Mononuclear cell (primary cell): ENCODE data around the gene KHDC1L. TPM values are rescaled to one million over a fixed set of nuclear protein-coding genes. Genes with fewer than 3 reads are reported as not detected.
A peak's percentile ranks its signal among the peaks of the same experiment; 100 is the strongest.
"Not testable (repeated sequence)": the region's sequence is repeated elsewhere in the genome, so short reads cannot be mapped to it uniquely, and the experiment has no call there.

Source experiments
- H3K27me3 ChIP-seq: 2 replicates; pipeline ENCODE4 v1.6.0; 2011; ENCODE audit warnings: low read length, control low read depth; ENCODE audit not compliant: insufficient read depth
- H3K4me1 ChIP-seq: 2 replicates; pipeline ENCODE4 v1.5.1; 2011; ENCODE audit warnings: mild to moderate bottlenecking, low read length, control low read depth; ENCODE audit not compliant: insufficient read depth
- H3K4me3 ChIP-seq: 2 replicates; pipeline ENCODE4 v1.5.1; 2011; ENCODE audit warnings: mild to moderate bottlenecking, low read length, moderate library complexity
- H3K9me3 ChIP-seq: 2 replicates; pipeline ENCODE4 v1.5.1; 2011; ENCODE audit warnings: low read depth, mild to moderate bottlenecking, control low read depth, low read length
- total RNA-seq: library from RNA; depleted of rRNA; stranded (reverse); fragments of >200 nt; gene quantifications from one replicate; pipeline ENCODE4 v1.2.3, GENCODE V29; 2012

The KHDC1L gene
- not detected for total RNA-seq

- Histone ChIP-seq H3K27me3 (no peaks in the 10 kb centered on the region), H3K4me1 (no peaks in the 10 kb centered on the region), H3K4me3 (no peak within 1 kb of the TSS), H3K9me3 (no peaks in the 10 kb centered on the region)
Measured at GRCh38 chr6:73225396-73225795, at the start of gene KHDC1L. TSS of gene KHDC1L (minus strand) at chr6:73225496. CDS start at chr6:73225408, 88 bp downstream.

- H3K27me3 ChIP-seq, H3K4me1 ChIP-seq, H3K4me3 ChIP-seq, H3K9me3 ChIP-seq: not testable (repeated sequence)
Measured at GRCh38 chr6:73269296-73269695, 44.0 kb upstream of the KHDC1L start.

GRCh38 chr6:73268896-73269295 is 43.6 kb upstream of the KHDC1L start:
- not testable (repeated sequence) for H3K4me1 ChIP-seq, H3K4me3 ChIP-seq, H3K27me3 ChIP-seq, H3K9me3 ChIP-seq

- Histone ChIP-seq H3K4me3 (no peak overlapping the region), H3K27me3 (no peaks in the 10 kb centered on the region), H3K4me1 (peaks cover 9% of the 10 kb centered on the region), H3K9me3 (no peaks in the 10 kb centered on the region)
Measured at GRCh38 chr6:73264446-73264845, 39.1 kb upstream of the KHDC1L start.

- H3K27me3 ChIP-seq, result no peaks in the 10 kb centered on the region
- peaks cover 9% of the 10 kb centered on the region for H3K4me1 ChIP-seq
- H3K9me3 ChIP-seq, result no peaks in the 10 kb centered on the region
- peak overlapping the region; percentile 61 for H3K4me3 ChIP-seq
Measured at GRCh38 chr6:73263570-73263909, 38.2 kb upstream of the KHDC1L start.

GRCh38 chr6:73262671-73263569 is 37.6 kb upstream of the KHDC1L start, which contains the start of gene KHDC1:
TSS of gene KHDC1 (minus strand) at chr6:73263196. CDS start at chr6:73242517, 20,679 bp downstream.
- no peaks in the 10 kb centered on the region for H3K9me3 ChIP-seq
- H3K27me3 ChIP-seq, result no peaks in the 10 kb centered on the region
- H3K4me1 ChIP-seq, result peaks cover 9% of the 10 kb centered on the region
- peak within 1 kb of the TSS; percentile 61 for H3K4me3 ChIP-seq

GRCh38 chr6:73258721-73259120 is 33.4 kb upstream of the KHDC1L start:
- H3K4me1 ChIP-seq, result peaks cover 5% of the 10 kb centered on the region
- H3K4me3 ChIP-seq, result no peak overlapping the region
- no peaks in the 10 kb centered on the region for H3K27me3 ChIP-seq
- no peaks in the 10 kb centered on the region for H3K9me3 ChIP-seq

- H3K9me3 ChIP-seq, H3K4me1 ChIP-seq, H3K27me3 ChIP-seq, H3K4me3 ChIP-seq: not testable (repeated sequence)
Measured at GRCh38 chr6:73254323-73254722, 29.0 kb upstream of the KHDC1L start.

- no peaks in the 10 kb centered on the region for H3K9me3 ChIP-seq
- no peaks in the 10 kb centered on the region for H3K4me1 ChIP-seq
- H3K27me3 ChIP-seq, result no peaks in the 10 kb centered on the region
- H3K4me3 ChIP-seq, result no peak overlapping the region
Measured at GRCh38 chr6:73252703-73253102, 27.4 kb upstream of the KHDC1L start.

- Histone ChIP-seq H3K9me3 (no peaks in the 10 kb centered on the region), H3K4me1 (no peaks in the 10 kb centered on the region), H3K27me3 (no peaks in the 10 kb centered on the region)
Measured at GRCh38 chr6:73250016-73250415, 24.7 kb upstream of the KHDC1L start.

GRCh38 chr6:73248192-73248903 is 23.1 kb upstream of the KHDC1L start:
- H3K4me3 ChIP-seq, result no peak overlapping the region
- no peaks in the 10 kb centered on the region for H3K4me1 ChIP-seq
- H3K27me3 ChIP-seq, result no peaks in the 10 kb centered on the region
- no peaks in the 10 kb centered on the region for H3K9me3 ChIP-seq

More at GRCh38 chr6:73250016-73250415, 24.7 kb upstream of the KHDC1L start:
- H3K4me3 ChIP-seq, result no peak overlapping the region

GRCh38 chr6:73242001-73242400 is 16.7 kb upstream of the KHDC1L start:
- no peak overlapping the region for H3K4me3 ChIP-seq
- H3K4me1 ChIP-seq, result no peaks in the 10 kb centered on the region
- H3K27me3 ChIP-seq, result no peaks in the 10 kb centered on the region
- no peaks in the 10 kb centered on the region for H3K9me3 ChIP-seq

GRCh38 chr6:73240730-73241129 is 15.4 kb upstream of the KHDC1L start:
- Histone ChIP-seq H3K4me3 (no peak overlapping the region), H3K9me3 (no peaks in the 10 kb centered on the region)

GRCh38 chr6:73236144-73236750 is 11.0 kb upstream of the KHDC1L start:
- no peaks in the 10 kb centered on the region for H3K9me3 ChIP-seq
- no peak overlapping the region for H3K4me3 ChIP-seq
- H3K27me3 ChIP-seq, result no peaks in the 10 kb centered on the region
- H3K4me1 ChIP-seq, result no peaks in the 10 kb centered on the region

More at GRCh38 chr6:73240730-73241129, 15.4 kb upstream of the KHDC1L start:
- Histone ChIP-seq H3K27me3 (no peaks in the 10 kb centered on the region), H3K4me1 (no peaks in the 10 kb centered on the region)

- H3K4me1 ChIP-seq, result no peaks in the 10 kb centered on the region
- H3K27me3 ChIP-seq, result no peaks in the 10 kb centered on the region
- no peaks in the 10 kb centered on the region for H3K9me3 ChIP-seq
- no peak overlapping the region for H3K4me3 ChIP-seq
Measured at GRCh38 chr6:73234733-73235132, 9.4 kb upstream of the KHDC1L start.
